AG09309 (cell line): Measurements from ENCODE around the gene FAM72A.
"Not testable (repeated sequence)": the region's sequence is repeated elsewhere in the genome, so short reads cannot be mapped to it uniquely, and the experiment has no call there.

Source experiments
- DNase-seq: peaks from one replicate; pipeline ENCODE4 v3.0.0-alpha.2; 2010; ENCODE audit warnings: low read depth
- H3K4me3 ChIP-seq: 2 replicates; pipeline ENCODE4 v1.5.1; 2011; ENCODE audit warnings: mild to moderate bottlenecking, low read depth, low read length, moderate library complexity; ENCODE audit not compliant: control insufficient read depth

The FAM72A gene

GRCh38 chr1:206219514-206220331, 17.1 kb upstream of the FAM72A start:
- not testable (repeated sequence) for H3K4me3 ChIP-seq, DNase-seq

DNA sequence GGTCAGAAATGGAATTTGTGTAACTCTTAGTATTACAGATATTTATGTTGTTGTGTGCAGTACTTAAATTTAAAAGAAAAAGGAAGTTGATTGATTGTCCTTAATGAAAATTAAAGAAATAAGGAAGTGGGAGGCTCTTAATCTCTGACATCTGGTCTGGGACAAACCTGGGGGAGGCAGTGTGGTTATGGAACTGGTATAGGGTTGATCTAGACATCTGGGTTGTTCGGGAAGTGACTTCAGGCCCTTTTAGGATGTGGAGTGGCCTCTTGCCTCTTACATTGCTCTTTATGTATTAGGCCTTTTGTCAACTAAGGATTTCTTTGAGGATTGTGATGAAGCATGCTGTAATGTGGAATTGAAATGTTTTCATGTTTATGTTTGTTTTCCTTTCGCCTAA, 16.1 kb upstream of the FAM72A start:
- not testable (repeated sequence) for DNase-seq, H3K4me3 ChIP-seq

- DNase-seq: not testable (repeated sequence)
These were observed 15.6 kb upstream of the FAM72A start for GRCh38 chr1:206218285-206218684.

DNA sequence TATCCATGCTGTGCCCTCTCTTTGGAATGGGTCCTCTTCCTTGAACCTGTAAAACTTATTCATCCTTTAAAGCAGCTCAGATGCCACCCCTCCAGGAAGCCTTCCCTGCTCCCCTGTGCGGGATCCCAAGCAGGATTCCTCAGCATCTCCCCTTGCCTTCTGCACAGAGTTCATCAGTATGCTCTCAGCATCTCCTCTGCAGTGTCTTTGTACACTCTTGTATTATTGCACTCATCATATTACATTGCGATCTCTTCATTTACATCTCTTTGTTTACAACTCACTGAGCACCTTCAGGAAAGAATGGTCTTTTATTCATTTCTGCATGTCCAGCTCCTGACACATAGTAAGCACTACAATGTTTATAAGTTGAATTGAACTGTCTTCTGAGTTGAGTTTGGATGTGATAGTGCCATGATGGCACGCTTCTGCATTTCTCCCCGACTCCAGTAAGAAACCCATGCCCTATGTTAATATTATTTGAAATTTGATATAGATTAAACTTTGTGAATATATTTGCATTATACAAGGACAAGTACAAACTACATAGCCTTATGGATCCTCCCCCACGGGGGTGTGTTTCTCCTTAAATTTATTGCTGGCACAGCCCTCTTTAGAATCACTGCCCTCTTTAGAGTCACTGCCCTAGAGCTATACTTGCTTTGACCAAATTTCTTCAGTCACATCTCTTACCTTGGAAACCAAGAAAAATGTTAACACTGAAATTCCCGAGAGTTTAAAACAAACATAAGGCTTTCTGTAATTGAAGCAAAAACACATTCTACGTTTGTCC, 13.2 kb upstream of the FAM72A start:
- not testable (repeated sequence) for DNase-seq, H3K4me3 ChIP-seq

More at GRCh38 chr1:206218285-206218684, 15.6 kb upstream of the FAM72A start:
- not testable (repeated sequence) for H3K4me3 ChIP-seq

- H3K4me3 ChIP-seq, DNase-seq: not testable (repeated sequence)
These were observed 8.2 kb upstream of the FAM72A start for GRCh38 chr1:206210802-206211201.

DNA sequence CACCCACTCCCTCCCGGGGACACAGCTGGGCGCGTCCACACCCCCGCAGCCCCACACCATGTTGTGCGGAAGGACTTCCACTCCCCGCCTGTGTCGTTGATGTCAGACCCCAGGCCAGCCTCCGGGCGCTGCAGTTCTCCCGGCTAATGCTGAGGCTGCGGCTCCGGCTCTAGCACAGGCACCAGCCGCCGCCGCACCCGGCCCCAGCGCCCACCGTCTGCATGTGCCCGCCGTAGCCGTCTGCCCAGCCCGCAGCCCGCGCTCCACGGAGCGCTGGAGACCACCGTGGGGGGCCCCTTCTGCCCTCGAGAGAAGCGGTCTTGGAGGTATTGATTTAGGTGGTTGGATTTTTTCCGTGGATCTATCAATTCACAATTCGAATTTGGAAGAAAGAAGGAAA, 2.9 kb upstream of the FAM72A start:
- not testable (repeated sequence) for DNase-seq
- peak overlapping the region; percentile 17 for H3K4me3 ChIP-seq

DNA sequence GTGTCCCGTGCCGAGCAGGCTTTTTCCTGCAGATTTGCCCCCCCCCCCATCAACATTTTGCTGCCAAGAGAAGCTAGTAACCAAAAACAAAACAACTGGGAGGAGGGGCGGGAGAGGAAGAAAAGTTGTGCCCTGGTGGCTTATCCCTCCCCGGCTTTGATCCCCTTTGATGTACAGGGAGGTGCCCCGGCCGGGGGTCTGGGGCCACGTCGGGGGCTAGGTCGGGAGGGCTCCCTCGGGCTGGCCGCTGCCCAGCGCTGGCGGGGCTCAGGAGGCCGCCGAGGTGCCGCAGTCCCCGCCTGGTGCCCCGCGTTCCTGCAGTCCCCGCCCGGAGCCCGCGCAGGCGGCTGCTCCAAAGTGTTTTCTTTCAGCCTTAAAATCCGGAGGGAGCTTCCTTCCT, 2.2 kb upstream of the FAM72A start:
- peak overlapping the region; percentile 39 for H3K4me3 ChIP-seq
- DNase-seq: not testable (repeated sequence)

DNA sequence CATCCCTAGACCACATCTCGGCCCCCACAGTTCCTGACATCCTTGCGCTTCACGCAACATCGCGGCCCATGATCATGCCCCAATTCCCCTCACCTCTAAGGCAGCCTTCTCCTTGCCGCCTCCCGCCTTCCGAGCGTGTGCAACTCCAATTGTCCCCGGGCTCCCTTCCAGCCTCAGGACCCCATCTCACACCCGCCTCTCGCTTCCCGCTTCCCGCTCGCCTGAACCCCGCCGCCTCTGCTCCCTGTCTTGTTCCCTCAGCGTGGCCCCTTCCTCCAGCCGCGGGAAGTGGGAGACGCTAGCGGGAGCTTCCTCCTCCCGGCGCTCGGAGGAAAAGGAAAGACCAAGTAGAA, 1.5 kb upstream of the FAM72A start:
- not testable (repeated sequence) for DNase-seq
- H3K4me3 ChIP-seq: peak overlapping the region; percentile 48

DNA sequence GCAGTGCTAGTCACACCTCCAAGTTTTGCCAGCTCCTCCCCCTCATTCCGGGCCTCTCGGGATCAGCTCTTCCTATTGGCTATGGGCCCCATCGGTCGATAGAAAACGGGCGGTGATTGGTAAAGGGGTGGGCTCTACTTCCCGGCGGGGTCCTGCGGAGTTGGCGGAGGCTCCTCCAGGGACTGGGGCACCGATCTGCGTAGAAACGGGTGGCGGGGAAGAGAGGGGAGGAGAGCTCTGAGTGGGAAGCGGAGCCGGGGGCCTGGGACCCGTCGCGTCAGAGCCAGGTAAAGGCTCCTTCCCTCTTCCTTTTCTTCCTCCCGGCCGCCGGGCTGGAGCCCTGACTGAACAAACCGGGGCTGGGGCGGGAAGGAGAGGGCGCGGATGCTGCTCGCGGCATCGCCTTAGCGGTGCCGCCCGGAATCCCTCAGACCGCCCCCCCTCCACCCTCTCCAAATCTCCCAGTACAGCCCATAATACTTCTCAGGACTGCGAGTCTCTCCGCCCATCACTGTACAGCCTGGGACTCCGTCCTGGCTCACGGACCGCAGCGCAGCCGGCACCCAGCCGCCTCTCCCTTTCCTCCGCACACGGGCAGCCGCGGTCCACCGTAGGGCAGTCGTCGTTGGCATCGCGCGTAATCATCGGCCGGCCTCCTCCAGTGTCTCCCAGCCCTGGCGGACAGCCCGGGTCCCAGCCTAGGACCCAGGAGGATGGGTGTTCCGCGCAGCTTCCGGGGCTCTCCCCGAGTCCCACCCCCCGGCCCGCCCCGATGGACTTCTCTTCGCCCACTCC, 922 bp upstream of the FAM72A start, which contains the start of gene SRGAP2:
Gene SRGAP2 (plus strand): TSS at position 178 of the 795 bp plus-strand sequence. CDS start 2,430 bp downstream, outside the sequence.
- peak; percentile 11 for DNase-seq
- H3K4me3 ChIP-seq: peak within 1 kb of the TSS; percentile 54

DNA sequence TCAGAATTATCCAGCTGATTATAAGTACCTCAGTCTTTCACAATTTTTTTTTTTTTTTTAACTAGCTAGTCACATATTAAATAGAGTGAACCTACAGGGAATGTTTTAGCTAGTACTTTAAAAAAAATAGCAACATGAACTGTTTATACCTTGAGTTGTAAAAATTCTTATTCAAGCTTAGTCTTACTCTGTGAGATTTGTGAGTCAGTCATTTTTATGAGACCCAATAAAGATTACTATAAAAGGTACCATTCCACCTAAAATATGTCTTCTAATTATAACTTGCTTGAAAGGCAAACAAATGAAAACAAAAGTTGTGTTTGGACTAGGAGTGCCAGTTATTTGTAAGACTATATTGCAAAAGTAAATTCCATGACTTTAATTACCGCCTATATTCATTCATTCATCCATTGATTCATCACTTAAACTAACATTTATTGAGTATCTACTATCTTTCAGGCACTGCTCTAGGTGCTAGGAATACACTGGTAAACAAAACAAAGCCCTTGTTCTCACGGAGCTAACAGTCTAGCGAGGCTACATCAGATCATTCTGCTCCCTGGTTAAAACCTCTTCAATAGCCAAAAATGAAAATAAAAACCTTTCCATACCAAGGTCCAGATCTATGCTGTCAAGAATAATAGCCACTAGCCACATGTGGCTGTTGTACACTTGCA, 5.8 kb downstream of the FAM72A start:
- H3K4me3 ChIP-seq, DNase-seq: not testable (repeated sequence)

DNA sequence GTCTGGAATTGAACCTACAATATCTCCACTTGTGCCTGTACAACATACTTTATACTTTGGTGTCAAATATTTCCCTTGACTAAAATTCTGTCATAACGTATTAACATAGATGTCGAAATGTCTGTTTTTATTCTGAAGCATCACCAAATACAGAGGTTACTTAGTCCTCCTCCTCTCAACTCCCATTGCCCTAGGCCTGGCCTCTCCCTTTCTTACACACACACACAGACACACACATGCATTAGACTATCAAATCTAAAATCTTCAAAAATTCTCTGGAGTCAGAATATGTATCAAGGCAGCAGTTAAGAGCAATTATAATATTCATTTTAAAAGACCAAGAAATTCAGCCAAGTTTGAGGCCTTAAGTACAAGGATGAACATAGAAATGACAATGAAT, 7.5 kb downstream of the FAM72A start:
- not testable (repeated sequence) for DNase-seq, H3K4me3 ChIP-seq

GRCh38 chr1:206186826-206187225, 15.8 kb downstream of the FAM72A start:
- not testable (repeated sequence) for DNase-seq, H3K4me3 ChIP-seq

DNA sequence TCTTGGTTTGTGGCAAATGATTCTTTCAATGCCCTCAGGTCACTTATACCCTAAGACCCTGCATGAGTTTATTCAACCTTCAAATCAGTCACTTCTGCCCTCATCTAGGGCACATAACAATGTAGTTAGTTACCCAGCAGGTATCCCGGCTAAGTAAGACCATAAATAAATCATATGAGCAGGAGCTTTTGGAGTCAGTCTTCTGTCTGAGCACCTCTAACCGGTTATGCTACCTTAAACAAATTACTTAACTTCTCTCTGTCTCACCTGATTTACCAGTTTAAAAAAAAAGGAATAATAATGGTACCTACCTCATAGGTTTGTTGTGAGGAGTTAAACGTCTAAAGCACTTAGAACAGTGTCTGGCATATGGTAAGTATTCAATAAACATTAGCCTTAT, 16.9 kb downstream of the FAM72A start:
- not testable (repeated sequence) for DNase-seq, H3K4me3 ChIP-seq

DNA sequence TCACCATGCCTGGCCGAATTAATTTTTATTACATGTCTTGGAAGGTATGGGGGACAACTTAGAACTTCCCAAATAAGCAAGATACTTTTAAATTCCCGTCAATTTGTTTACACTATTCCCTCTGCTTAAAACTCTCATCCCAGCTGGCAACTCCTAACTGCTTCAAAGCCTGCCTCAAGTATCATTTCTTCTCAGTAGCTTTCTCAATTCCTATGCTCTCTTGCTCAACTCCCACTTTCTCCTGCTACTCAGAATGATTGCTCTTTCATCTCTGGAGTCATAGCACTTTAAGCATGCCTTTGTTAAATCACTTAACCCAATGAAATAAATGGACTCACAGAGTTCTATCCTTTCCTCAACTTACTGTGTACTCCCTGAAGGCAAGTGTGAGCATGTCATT, 18.9 kb downstream of the FAM72A start:
- not testable (repeated sequence) for DNase-seq, H3K4me3 ChIP-seq

DNA sequence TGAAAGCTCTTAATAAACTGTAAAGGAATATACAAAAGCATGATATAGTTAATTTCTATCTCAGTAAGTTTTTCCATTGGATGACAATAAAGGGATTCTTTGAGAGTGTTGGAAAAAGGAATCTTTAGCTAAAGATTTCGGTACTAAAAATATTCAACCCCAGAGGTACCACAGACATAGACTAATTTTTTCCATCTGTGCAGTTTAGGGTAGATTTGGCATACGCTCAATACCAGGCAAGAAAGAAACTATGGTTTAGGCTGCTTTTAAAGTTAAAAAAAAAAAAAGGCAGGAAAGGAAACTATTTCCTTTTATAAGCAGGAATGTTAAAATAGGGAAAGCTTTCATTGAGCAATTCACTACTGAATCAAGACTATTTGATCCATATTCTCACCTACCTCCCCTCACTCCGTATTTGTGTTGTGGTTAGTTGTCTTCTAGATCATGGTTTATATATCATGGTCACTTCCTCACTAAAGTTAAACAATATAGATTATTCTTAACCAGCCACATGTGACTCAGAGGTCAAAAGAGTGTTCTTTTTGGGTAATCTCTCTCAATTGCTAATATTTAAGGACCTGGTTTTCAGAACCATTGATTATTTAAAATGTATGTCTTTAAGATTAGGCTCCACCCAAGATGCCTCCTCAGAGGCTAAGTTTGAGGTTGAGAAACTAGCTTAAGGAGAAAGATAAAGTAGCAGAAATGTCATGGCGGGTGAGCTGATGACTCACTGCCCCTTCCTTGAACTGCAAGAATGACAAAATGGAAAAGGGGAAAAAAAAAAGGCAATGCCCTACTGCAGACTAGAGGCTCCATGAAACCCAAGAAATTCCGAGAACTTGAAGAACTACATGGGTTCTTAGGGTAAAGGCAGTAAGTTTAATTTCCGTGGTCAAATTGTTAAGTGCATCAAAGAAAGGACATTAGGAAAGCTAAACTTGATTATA, 20.0 kb downstream of the FAM72A start:
- H3K4me3 ChIP-seq, DNase-seq: not testable (repeated sequence)

GRCh38 chr1:206179666-206180065, 23.0 kb downstream of the FAM72A start:
- DNase-seq, H3K4me3 ChIP-seq: not testable (repeated sequence)
